Endothelial cell of umbilical vein (primary cell): ENCODE results near the gene ZCCHC14. TPM values are rescaled to one million over a fixed set of nuclear protein-coding genes. Genes with fewer than 3 reads are reported as not detected.

Experiments used
- BruUV-seq: library from RNA; stranded (reverse); fragments of 400-500 nt; replicated peaks from 2 replicates; lab custom pipeline; 2021; lab: Mats Ljungman, UMichigan
- CTCF ChIA-PET: fragments of 300-600, 350-600 bp; sonication (Branson Sonifier 250); formaldehyde crosslinking; loops from one replicate; lab custom pipeline; 2021; ENCODE audit warnings: antibody characterized with exemption, inconsistent platforms; lab: Charles Lee
- POLR2A ChIA-PET: fragments of 300-600, 350-600 bp; sonication (Branson Sonifier 250); formaldehyde crosslinking; loops from one replicate; lab custom pipeline; 2021; ENCODE audit warnings: antibody characterized with exemption, inconsistent platforms; lab: Charles Lee
- DNase-seq: peaks from one replicate; pipeline ENCODE4 v3.0.0-alpha.2; 2011; ENCODE audit warnings: low read depth, low spot score
- FAIRE-seq: peaks from 2 replicates; lab custom pipeline; 2011; peaks lifted over from hg19 to GRCh38; lab: Jason Lieb, UNC
- H2AFZ ChIP-seq: 2 replicates; pipeline ENCODE4 v1.6.0; 2012; ENCODE audit warnings: low read depth, low read length, control low read depth, inconsistent platforms
- H3K27ac ChIP-seq: 2 replicates; pipeline ENCODE4 v1.5.1; 2011; ENCODE audit warnings: low read depth, mild to moderate bottlenecking, control low read depth, low read length, moderate library complexity; ENCODE audit not compliant: insufficient read depth
- H3K27me3 ChIP-seq, 2 experiments: 2 replicates each; pipeline versions ENCODE4 v1.6.0 to v1.6.1; 2011; ENCODE audit warnings: low read length in 2 of 2, mixed read lengths in 1 of 2; ENCODE audit not compliant: control insufficient read depth in 2 of 2, insufficient read depth in 2 of 2
- H3K36me3 ChIP-seq, 2 experiments: 2 replicates in 1 of 2; 3 replicates in 1 of 2; pipeline ENCODE4 v1.5.1; 2011; ENCODE audit warnings: low read length in 2 of 2, mild to moderate bottlenecking in 1 of 2, moderate library complexity in 1 of 2; ENCODE audit not compliant: control insufficient read depth in 2 of 2, insufficient read depth in 2 of 2; ENCODE audit errors: extremely low read depth in 1 of 2
- H3K4me1 ChIP-seq: 3 replicates; pipeline ENCODE4 v1.5.1; 2011; ENCODE audit warnings: mild to moderate bottlenecking, low read length; ENCODE audit not compliant: control insufficient read depth, insufficient read depth; ENCODE audit errors: extremely low read depth
- H3K4me2 ChIP-seq: 2 replicates; pipeline ENCODE4 v1.6.1; 2011; ENCODE audit warnings: low read length, control low read depth, mixed read lengths; ENCODE audit not compliant: insufficient read depth
- H3K4me3 ChIP-seq, 3 experiments: fragments of 200-600 bp in 1 of 3; sonication (generic), shearing (Covaris generic) in 1 of 3; replicated peaks in 1 of 3; 2 replicates each; pipeline ENCODE4 v1.5.1; 2011 to 2016; ENCODE audit warnings: control low read depth in 3 of 3, low read length in 3 of 3, mild to moderate bottlenecking in 2 of 3, inconsistent platforms in 1 of 3, low read depth in 1 of 3, moderate library complexity in 1 of 3; ENCODE audit not compliant: insufficient read depth in 1 of 3
- H3K79me2 ChIP-seq: 2 replicates; pipeline ENCODE4 v1.6.0; 2012; ENCODE audit warnings: low read length, inconsistent platforms; ENCODE audit not compliant: control insufficient read depth, insufficient read depth
- H3K9ac ChIP-seq: replicated peaks from 2 replicates; pipeline ENCODE3; 2011; ENCODE audit warnings: low read length, control low read depth; ENCODE audit not compliant: insufficient read depth; ENCODE audit errors: extremely low read depth
- H3K9me1 ChIP-seq: replicated peaks from 3 replicates; pipeline ENCODE4 v1.6.0; 2011; ENCODE audit warnings: mild to moderate bottlenecking, low read length; ENCODE audit not compliant: control insufficient read depth, insufficient read depth; ENCODE audit errors: extremely low read depth
- H3K9me3 ChIP-seq: replicated peaks from 2 replicates; pipeline ENCODE4 v1.5.1; 2012; ENCODE audit warnings: low read length, inconsistent platforms; ENCODE audit not compliant: control insufficient read depth, insufficient read depth
- H4K20me1 ChIP-seq: replicated peaks from 2 replicates; pipeline ENCODE3; 2011; ENCODE audit warnings: mild to moderate bottlenecking, low read length; ENCODE audit not compliant: control insufficient read depth, insufficient read depth; ENCODE audit errors: extremely low read depth
- CTCF ChIP-seq, 2 donors: IDR thresholded peaks; 1 replicate in 1 of 2; 2 replicates in 1 of 2; pipeline ENCODE4 v1.5.1; 2011; ENCODE audit warnings: low read length in 2 of 2, mild to moderate bottlenecking in 2 of 2, moderate library complexity in 2 of 2, control low read depth in 1 of 2, inconsistent platforms in 1 of 2, low read depth in 1 of 2; ENCODE audit not compliant: insufficient read depth in 1 of 2; ENCODE audit errors: extremely low read depth in 1 of 2
- EZH2 ChIP-seq: IDR thresholded peaks from 2 replicates; pipeline ENCODE4 v1.6.1; 2012; ENCODE audit warnings: borderline replicate concordance, low read depth, mild to moderate bottlenecking, moderate library complexity, low read length, inconsistent platforms; ENCODE audit not compliant: severe bottlenecking
- FOS ChIP-seq: IDR thresholded peaks from 2 replicates; pipeline ENCODE4 v1.6.1; 2011; ENCODE audit warnings: mild to moderate bottlenecking, low read length, moderate library complexity, borderline replicate concordance; ENCODE audit not compliant: insufficient read depth
- GATA2 ChIP-seq: IDR thresholded peaks from 2 replicates; pipeline ENCODE4 v1.7.0; 2011; ENCODE audit warnings: low read depth, mild to moderate bottlenecking, moderate library complexity, mixed read lengths, low read length; ENCODE audit not compliant: insufficient read length, insufficient read depth
- JUN ChIP-seq: IDR thresholded peaks from 2 replicates; pipeline ENCODE4 v1.6.1; 2011; ENCODE audit warnings: borderline replicate concordance, low read depth; ENCODE audit not compliant: insufficient read length, insufficient read depth
- MAX ChIP-seq: IDR thresholded peaks from 2 replicates; pipeline ENCODE4 v1.6.1; 2011; ENCODE audit not compliant: insufficient read depth, insufficient read length
- POLR2A ChIP-seq: IDR thresholded peaks from 2 replicates; pipeline ENCODE4 v1.6.1; 2012; ENCODE audit warnings: low read depth, mild to moderate bottlenecking, control low read depth, low read length
- POLR2AphosphoS5 ChIP-seq: IDR thresholded peaks from 2 replicates; pipeline ENCODE4 v1.6.1; 2012; ENCODE audit warnings: low read depth, mild to moderate bottlenecking, control low read depth, low read length, moderate library complexity; ENCODE audit not compliant: insufficient read depth
- dilution Hi-C: fragments of 300-500 bp; cut with MboI; formaldehyde crosslinking; loops from one replicate; pipeline ENCODE4 v1.15.0; 2019; ENCODE audit warnings: low sequenced_read_pairs; ENCODE audit not compliant: extremely low pct_ligation_motif_present
- intact Hi-C: fragments of 100-400 bp; cut with micrococcal nuclease; formaldehyde crosslinking; loops from one replicate; pipeline ENCODE4 v1.10.0; 2022
- polyA plus RNA-seq, 4 experiments: library from polyadenylated mRNA; depleted of rRNA in 3 of 4; stranded (reverse) in 3 of 4; unstranded in 1 of 4; fragments of >200 nt; gene quantifications; 2 replicates each; pipeline versions ENCODE4 v1.2.1 to v1.2.3, GENCODE V29; 2011 to 2012; ENCODE audit warnings: missing spikeins in 1 of 4
- total RNA-seq: library from RNA; stranded (reverse); gene quantifications from 2 replicates; pipeline ENCODE4 v1.2.3, GENCODE V29; 2021

The ZCCHC14 gene
- total and polyA plus RNA-seq, 2 donors (not counting 3 experiments of a cell fraction or from before 2014, with no cell fraction given), result 9.5 to 30.9 TPM

GRCh38 chr16:87369117-87369765, 123.6 kb downstream of the ZCCHC14 start:
- CTCF ChIA-PET, result interaction anchor here (1.0 kb wide), 1 partner anchor 166 kb away, joined by 3 read pairs; no protein-coding TSS in a partner anchor
- no peaks in the 10 kb centered on the region for H4K20me1 ChIP-seq
- no peak overlapping the region for H3K4me2 ChIP-seq
- peaks cover 13% of the 10 kb centered on the region for H3K4me1 ChIP-seq
- no TSS peak for BruUV-seq
- FAIRE-seq (no peak), DNase-seq (no peak)
- intact Hi-C loops, result loop anchor here (5.0 kb wide), 1 partner anchor 37 kb away; no protein-coding TSS in a partner anchor
- no peak overlapping the region for H3K4me3 ChIP-seq
- no peaks in the 10 kb centered on the region for H3K9me3 ChIP-seq
- no peaks in the 10 kb centered on the region for H3K27me3 ChIP-seq
- H3K9ac ChIP-seq, result no peak overlapping the region
- POLR2A ChIA-PET, result interaction anchor here (0.6 kb wide), 1 partner anchor 11 kb away, joined by 3 read pairs; no protein-coding TSS in a partner anchor
- TF ChIP-seq FOS (no peak), MAX (no peak)
- no peak overlapping the region for H3K27ac ChIP-seq
- no peaks in the 10 kb centered on the region for H3K9me1 ChIP-seq
- H3K79me2 ChIP-seq, result peaks cover 54% of the 10 kb centered on the region
- H2AFZ ChIP-seq, result no peak overlapping the region
- dilution Hi-C loops, result no loop called here
- H3K36me3 ChIP-seq, result no peaks in the 10 kb centered on the region

- H3K4me2 ChIP-seq, result no peak overlapping the region
- peaks cover 47% of the 10 kb centered on the region for H3K79me2 ChIP-seq
- peak; percentile 70 for FAIRE-seq
- H3K27me3 ChIP-seq, result no peaks in the 10 kb centered on the region
- H3K9me3 ChIP-seq, result no peaks in the 10 kb centered on the region
- H3K9me1 ChIP-seq, result no peaks in the 10 kb centered on the region
- no peaks in the 10 kb centered on the region for H4K20me1 ChIP-seq
- intact Hi-C loops, result loop anchor here (5.0 kb wide), 1 partner anchor 36 kb away; no protein-coding TSS in a partner anchor
- H2AFZ ChIP-seq, result no peak overlapping the region
- ChIA-PET POLR2A (no interaction called here), CTCF (no interaction called here)
- dilution Hi-C loops, result no loop called here
- H3K27ac ChIP-seq, result no peak overlapping the region
- BruUV-seq, result no TSS peak
- H3K9ac ChIP-seq, result no peak overlapping the region
- H3K4me1 ChIP-seq, result peaks cover 20% of the 10 kb centered on the region
- TF ChIP-seq GATA2 (no peak), CTCF (IDR thresholded peaks at IDR 0.05; ENCODE audit: extremely low read depth in 1 of 2, insufficient read depth in 1 of 2, low read depth in 1 of 2, low read length in 2 of 2) (no peak), EZH2 (no peak), JUN (no peak), POLR2A (no peak), FOS (no peak), POLR2AphosphoS5 (no peak), MAX (no peak)
- no peaks in the 10 kb centered on the region for H3K36me3 ChIP-seq
- DNase-seq, result peak; percentile 73
- no peak overlapping the region for H3K4me3 ChIP-seq
These were observed 124.6 kb downstream of the ZCCHC14 start for GRCh38 chr16:87368029-87368770.
